ENCODE results near the gene APOOL.

DNA sequence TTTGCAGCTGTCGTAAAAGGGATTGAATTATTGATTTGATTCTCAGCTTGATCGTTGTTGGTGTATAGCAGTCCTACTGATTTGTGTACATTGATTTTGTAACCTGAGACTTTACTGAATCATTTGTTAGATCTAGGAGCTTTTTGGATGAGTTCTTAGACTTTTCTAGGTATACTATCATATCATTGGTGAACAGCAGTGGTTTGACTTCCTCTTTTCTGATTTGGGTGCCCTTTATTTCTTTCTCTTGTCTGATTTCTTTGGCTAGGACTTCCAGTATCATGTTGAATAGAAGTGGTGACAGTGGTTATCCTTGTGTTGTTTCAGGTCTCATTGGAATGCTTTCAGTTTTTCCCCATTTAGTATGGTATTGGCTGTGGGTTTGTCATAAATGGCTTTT lies 8.4 kb downstream of the APOOL start:
- TF ChIP-seq, protein P1, sequence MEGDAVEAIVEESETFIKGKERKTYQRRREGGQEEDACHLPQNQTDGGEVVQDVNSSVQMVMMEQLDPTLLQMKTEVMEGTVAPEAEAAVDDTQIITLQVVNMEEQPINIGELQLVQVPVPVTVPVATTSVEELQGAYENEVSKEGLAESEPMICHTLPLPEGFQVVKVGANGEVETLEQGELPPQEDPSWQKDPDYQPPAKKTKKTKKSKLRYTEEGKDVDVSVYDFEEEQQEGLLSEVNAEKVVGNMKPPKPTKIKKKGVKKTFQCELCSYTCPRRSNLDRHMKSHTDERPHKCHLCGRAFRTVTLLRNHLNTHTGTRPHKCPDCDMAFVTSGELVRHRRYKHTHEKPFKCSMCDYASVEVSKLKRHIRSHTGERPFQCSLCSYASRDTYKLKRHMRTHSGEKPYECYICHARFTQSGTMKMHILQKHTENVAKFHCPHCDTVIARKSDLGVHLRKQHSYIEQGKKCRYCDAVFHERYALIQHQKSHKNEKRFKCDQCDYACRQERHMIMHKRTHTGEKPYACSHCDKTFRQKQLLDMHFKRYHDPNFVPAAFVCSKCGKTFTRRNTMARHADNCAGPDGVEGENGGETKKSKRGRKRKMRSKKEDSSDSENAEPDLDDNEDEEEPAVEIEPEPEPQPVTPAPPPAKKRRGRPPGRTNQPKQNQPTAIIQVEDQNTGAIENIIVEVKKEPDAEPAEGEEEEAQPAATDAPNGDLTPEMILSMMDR (IDR thresholded peaks at IDR 0.05) = no peak
- no peak for TF ChIP-seq POLR2A (IDR thresholded peaks at IDR 0.05)

Measured in esophagus squamous epithelium (tissue), 4 donors.